Measurements from ENCODE around the gene RTEL1.

DNA sequence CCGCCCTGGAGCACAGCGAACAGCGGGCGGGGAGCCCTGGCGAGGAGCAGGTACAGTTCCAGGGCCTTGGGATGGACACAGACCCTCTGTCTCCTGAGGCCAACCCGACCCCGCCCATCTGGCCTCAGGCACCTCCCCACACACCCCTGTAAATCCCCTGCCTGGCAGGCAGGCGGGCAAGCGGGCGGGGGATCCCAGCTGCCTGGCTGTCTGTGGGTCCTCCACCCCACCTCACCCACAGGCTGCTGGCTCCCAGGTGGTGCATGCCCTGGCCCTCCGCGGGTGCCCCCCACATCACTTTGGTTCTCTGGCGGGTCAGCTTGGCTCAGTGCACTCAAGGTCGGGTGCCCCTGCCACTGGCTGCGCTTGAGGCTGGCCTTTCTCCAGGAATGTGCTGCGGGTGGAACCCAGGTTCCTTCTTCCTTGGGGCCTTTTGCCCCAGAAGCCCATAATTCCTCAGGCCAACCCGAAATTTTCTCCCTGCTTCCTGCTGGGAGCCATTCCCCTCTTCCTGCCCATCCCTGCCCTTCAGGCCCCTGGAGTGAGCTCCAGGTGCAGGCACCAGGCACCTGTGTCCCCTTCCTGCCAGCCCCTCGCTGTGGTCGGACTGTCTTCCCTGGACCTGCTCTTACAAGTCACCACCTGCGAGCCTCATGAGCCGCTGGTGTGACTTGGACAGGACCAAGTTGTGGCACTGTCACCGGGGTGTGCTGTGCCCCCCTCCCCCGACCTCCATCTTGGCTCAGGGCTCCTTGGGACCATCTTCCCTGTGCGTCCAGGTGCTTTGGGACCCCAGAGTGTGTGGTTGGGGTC lies 33.0 kb downstream of the RTEL1 start:
- TF ChIP-seq, protein P1, sequence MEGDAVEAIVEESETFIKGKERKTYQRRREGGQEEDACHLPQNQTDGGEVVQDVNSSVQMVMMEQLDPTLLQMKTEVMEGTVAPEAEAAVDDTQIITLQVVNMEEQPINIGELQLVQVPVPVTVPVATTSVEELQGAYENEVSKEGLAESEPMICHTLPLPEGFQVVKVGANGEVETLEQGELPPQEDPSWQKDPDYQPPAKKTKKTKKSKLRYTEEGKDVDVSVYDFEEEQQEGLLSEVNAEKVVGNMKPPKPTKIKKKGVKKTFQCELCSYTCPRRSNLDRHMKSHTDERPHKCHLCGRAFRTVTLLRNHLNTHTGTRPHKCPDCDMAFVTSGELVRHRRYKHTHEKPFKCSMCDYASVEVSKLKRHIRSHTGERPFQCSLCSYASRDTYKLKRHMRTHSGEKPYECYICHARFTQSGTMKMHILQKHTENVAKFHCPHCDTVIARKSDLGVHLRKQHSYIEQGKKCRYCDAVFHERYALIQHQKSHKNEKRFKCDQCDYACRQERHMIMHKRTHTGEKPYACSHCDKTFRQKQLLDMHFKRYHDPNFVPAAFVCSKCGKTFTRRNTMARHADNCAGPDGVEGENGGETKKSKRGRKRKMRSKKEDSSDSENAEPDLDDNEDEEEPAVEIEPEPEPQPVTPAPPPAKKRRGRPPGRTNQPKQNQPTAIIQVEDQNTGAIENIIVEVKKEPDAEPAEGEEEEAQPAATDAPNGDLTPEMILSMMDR (IDR thresholded peaks at IDR 0.05; ENCODE audit: poor library complexity): no peak
- no peak for TF ChIP-seq EZH2 (IDR thresholded peaks at IDR 0.05; ENCODE audit: borderline replicate concordance)
- TF ChIP-seq EZH2phosphoT487 (IDR thresholded peaks at IDR 0.05; ENCODE audit: low read depth, severe bottlenecking, unreplicated experiment): no peak
